Kidney capillary endothelial cell (primary cell): Measurements from ENCODE around the gene ARG2.

Source experiments
- DNase-seq: peaks from one replicate; pipeline ENCODE4 v3.0.0-alpha.2; 2018; ENCODE audit warnings: low spot score

The ARG2 gene

DNA sequence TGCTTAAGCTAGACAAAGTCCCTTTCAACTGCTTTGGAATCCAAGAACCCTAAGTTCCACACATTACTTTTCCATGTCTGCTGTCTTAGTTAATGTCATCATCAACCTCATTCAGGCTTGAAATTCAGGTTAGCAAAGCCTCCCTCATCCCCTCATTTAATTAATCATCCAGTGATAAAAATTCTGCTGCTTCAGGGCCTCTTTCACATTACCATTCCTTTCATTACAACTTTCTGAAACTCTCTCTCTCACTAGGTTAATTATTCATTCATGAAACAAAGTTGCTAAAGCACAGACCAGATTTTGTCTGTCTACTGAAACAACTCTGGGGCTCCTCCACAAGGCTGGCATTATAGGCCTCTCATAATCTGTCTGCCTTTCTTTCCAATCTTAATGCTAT lies 64.1 kb downstream of the ARG2 start:
- no peak for DNase-seq

- DNase-seq = no peak
Observed at GRCh38 chr14:67690011-67690410, 70.3 kb downstream of the ARG2 start.

- DNase-seq = peak; percentile 64
Observed at GRCh38 chr14:67694791-67695393, 75.2 kb downstream of the ARG2 start.

GRCh38 chr14:67695394-67695949 lies 75.8 kb downstream of the ARG2 start, which contains the start of gene RDH11:
RDH11 (minus strand) TSS chr14:67695764; CDS start chr14:67695703, 61 bp downstream.
- peak; percentile 78 for DNase-seq

GRCh38 chr14:67697006-67697405 lies 77.3 kb downstream of the ARG2 start:
- DNase-seq = no peak

GRCh38 chr14:67698179-67698578 lies 78.5 kb downstream of the ARG2 start:
- no peak for DNase-seq
